T-helper 17 cell (primary cell): ENCODE data around the gene PDE6B. TPM values are rescaled to one million over a fixed set of nuclear protein-coding genes. Genes with fewer than 3 reads are reported as not detected.

Source experiments
- ATAC-seq: fragments of 150-1000 bp; cut with Tn5 transposase; 2 replicates; pipeline ENCODE4 v1.10.0; 2021; ENCODE audit warnings: mild to moderate bottlenecking, moderate library complexity
- DNase-seq, 3 donors: peaks; one replicate each; pipeline versions ENCODE4 v3.0.0 to v3.0.0-alpha.2; 2020 to 2021
- H3K9me3 ChIP-seq: one replicate; pipeline ENCODE4 v1.7.0; 2013; ENCODE audit warnings: low read length, mild to moderate bottlenecking; ENCODE audit not compliant: control insufficient read depth, poor library complexity, severe bottlenecking
- H3K27ac Mint-ChIP-seq: one replicate; pipeline ENCODE4 v1.8.0; 2022; ENCODE audit warnings: mild to moderate bottlenecking, moderate library complexity, mixed read lengths
- H3K27me3 Mint-ChIP-seq: one replicate; pipeline ENCODE4 v1.8.0; 2022; ENCODE audit warnings: mixed read lengths
- H3K36me3 Mint-ChIP-seq: one replicate; pipeline ENCODE4 v1.8.0; 2022; ENCODE audit warnings: low read depth, mixed read lengths
- H3K4me1 Mint-ChIP-seq: one replicate; pipeline ENCODE4 v1.8.0; 2022; ENCODE audit warnings: mild to moderate bottlenecking, mixed read lengths
- H3K4me3 Mint-ChIP-seq: one replicate; pipeline ENCODE4 v1.8.0; 2022; ENCODE audit warnings: mild to moderate bottlenecking, moderate library complexity, mixed read lengths
- total RNA-seq, 4 donors: library from RNA in 2 of 4; stranded (reverse) in 2 of 4; gene quantifications; one replicate each; pipeline ENCODE4 v1.2.3 and lab custom pipeline; 2022 to 2026

The PDE6B gene
- total RNA-seq, 2 donors from 2014 or later: 10.2 to 11.5 TPM

GRCh38 chr4:609400-610050 is 15.8 kb upstream of the PDE6B start:
- Mint-ChIP-seq H3K27me3 (peaks cover 32% of the 10 kb centered on the region), H3K4me1 (no peaks in the 10 kb centered on the region), H3K27ac (no peak overlapping the region), H3K36me3 (no peaks in the 10 kb centered on the region), H3K4me3 (no peak overlapping the region)
- H3K9me3 ChIP-seq: no peaks in the 10 kb centered on the region
- DNase-seq: no peak
- ATAC-seq: no peak

- Mint-ChIP-seq H3K36me3 (no peaks in the 10 kb centered on the region), H3K4me1 (peaks cover 2% of the 10 kb centered on the region), H3K4me3 (no peak overlapping the region), H3K27me3 (peaks cover 31% of the 10 kb centered on the region), H3K27ac (no peak overlapping the region)
- DNase-seq (no peak), ATAC-seq (no peak)
- no peaks in the 10 kb centered on the region for H3K9me3 ChIP-seq
Observed at GRCh38 chr4:610411-611261, 14.7 kb upstream of the PDE6B start.

- Mint-ChIP-seq H3K27ac (no peak overlapping the region), H3K4me1 (peaks cover 2% of the 10 kb centered on the region), H3K36me3 (no peaks in the 10 kb centered on the region), H3K4me3 (no peak overlapping the region), H3K27me3 (peaks cover 28% of the 10 kb centered on the region)
- no peak for ATAC-seq
- H3K9me3 ChIP-seq: no peaks in the 10 kb centered on the region
- no peak for DNase-seq
Observed at GRCh38 chr4:612052-612748, 13.2 kb upstream of the PDE6B start.

GRCh38 chr4:612749-613125 is 12.6 kb upstream of the PDE6B start:
- no peak overlapping the region for H3K27ac Mint-ChIP-seq
- H3K27me3 Mint-ChIP-seq: peaks cover 33% of the 10 kb centered on the region
- no peak overlapping the region for H3K4me3 Mint-ChIP-seq
- ATAC-seq: no peak
- no peaks in the 10 kb centered on the region for H3K9me3 ChIP-seq
- DNase-seq: no peak
- no peaks in the 10 kb centered on the region for H3K36me3 Mint-ChIP-seq
- H3K4me1 Mint-ChIP-seq: peaks cover 2% of the 10 kb centered on the region

GRCh38 chr4:613126-613525 is 12.2 kb upstream of the PDE6B start:
- Mint-ChIP-seq H3K4me3 (no peak overlapping the region), H3K36me3 (no peaks in the 10 kb centered on the region), H3K4me1 (peaks cover 2% of the 10 kb centered on the region), H3K27ac (no peak overlapping the region), H3K27me3 (peaks cover 37% of the 10 kb centered on the region)
- no peak for DNase-seq
- ATAC-seq: no peak
- H3K9me3 ChIP-seq: no peaks in the 10 kb centered on the region

GRCh38 chr4:616091-616490 is 9.3 kb upstream of the PDE6B start:
- H3K4me1 Mint-ChIP-seq: peaks cover 2% of the 10 kb centered on the region
- H3K27me3 Mint-ChIP-seq: peaks cover 26% of the 10 kb centered on the region
- H3K9me3 ChIP-seq: no peaks in the 10 kb centered on the region
- ATAC-seq (no peak), DNase-seq (no peak)
- no peak overlapping the region for H3K4me3 Mint-ChIP-seq
- H3K27ac Mint-ChIP-seq: no peak overlapping the region
- H3K36me3 Mint-ChIP-seq: no peaks in the 10 kb centered on the region

- peaks cover 26% of the 10 kb centered on the region for H3K27me3 Mint-ChIP-seq
- H3K27ac Mint-ChIP-seq: no peak overlapping the region
- H3K4me3 Mint-ChIP-seq: no peak overlapping the region
- H3K4me1 Mint-ChIP-seq: peaks cover 2% of the 10 kb centered on the region
- H3K36me3 Mint-ChIP-seq: no peaks in the 10 kb centered on the region
- DNase-seq (no peak), ATAC-seq (no peak)
- H3K9me3 ChIP-seq: no peaks in the 10 kb centered on the region
Observed at GRCh38 chr4:616911-617643, 8.3 kb upstream of the PDE6B start.

- Mint-ChIP-seq H3K36me3 (no peaks in the 10 kb centered on the region), H3K4me3 (no peak overlapping the region), H3K4me1 (peaks cover 2% of the 10 kb centered on the region), H3K27me3 (peaks cover 26% of the 10 kb centered on the region), H3K27ac (no peak overlapping the region)
- DNase-seq: no peak
- no peaks in the 10 kb centered on the region for H3K9me3 ChIP-seq
- no peak for ATAC-seq
Observed at GRCh38 chr4:617644-618641, 7.4 kb upstream of the PDE6B start.

GRCh38 chr4:620201-620600 is 5.2 kb upstream of the PDE6B start:
- H3K27me3 Mint-ChIP-seq: peaks cover 31% of the 10 kb centered on the region
- no peaks in the 10 kb centered on the region for H3K9me3 ChIP-seq
- no peak for DNase-seq
- no peak overlapping the region for H3K4me3 Mint-ChIP-seq
- ATAC-seq: no peak
- H3K27ac Mint-ChIP-seq: no peak overlapping the region
- H3K36me3 Mint-ChIP-seq: peaks cover 2% of the 10 kb centered on the region
- H3K4me1 Mint-ChIP-seq: peaks cover 2% of the 10 kb centered on the region

GRCh38 chr4:620851-621261 is 4.5 kb upstream of the PDE6B start:
- H3K4me3 Mint-ChIP-seq: no peak overlapping the region
- H3K27ac Mint-ChIP-seq: no peak overlapping the region
- H3K9me3 ChIP-seq: no peaks in the 10 kb centered on the region
- no peaks in the 10 kb centered on the region for H3K4me1 Mint-ChIP-seq
- peaks cover 2% of the 10 kb centered on the region for H3K36me3 Mint-ChIP-seq
- ATAC-seq: no peak
- no peak for DNase-seq
- peaks cover 30% of the 10 kb centered on the region for H3K27me3 Mint-ChIP-seq

- DNase-seq (no peak), ATAC-seq (no peak)
- peaks cover 2% of the 10 kb centered on the region for H3K36me3 Mint-ChIP-seq
Observed at GRCh38 chr4:621296-622070, 3.9 kb upstream of the PDE6B start.

More at GRCh38 chr4:621296-622070, 3.9 kb upstream of the PDE6B start:
- Mint-ChIP-seq H3K27me3 (peaks cover 30% of the 10 kb centered on the region), H3K27ac (no peak overlapping the region), H3K4me1 (no peaks in the 10 kb centered on the region), H3K4me3 (no peak overlapping the region)
- no peaks in the 10 kb centered on the region for H3K9me3 ChIP-seq
